Body of pancreas (tissue), 4 donors: ENCODE measurements around the gene CSF1R.
"Not testable (repeated sequence)": the region's sequence is repeated elsewhere in the genome, so short reads cannot be mapped to it uniquely, and the experiment has no call there.

Experiments
- POLR2A ChIP-seq, 3 donors: fragments of 450-650 bp; IDR thresholded peaks; one replicate each; pipeline ENCODE4 v1.6.1; 2016; ENCODE audit warnings: antibody characterized with exemption in 3 of 3, mild to moderate bottlenecking in 2 of 3
- TF ChIP-seq, protein P1 (sequence below), 7 experiments: fragments of 450-650 bp in 4 of 7; fragments of 200-600 bp in 3 of 7; sonication (generic) in 3 of 7; IDR thresholded peaks; one replicate each; pipeline ENCODE4 v1.5.1; 2016 to 2019; ENCODE audit warnings: antibody characterized with exemption in 7 of 7

GRCh38 chr5:150028047-150028446 lies 58.3 kb downstream of the CSF1R start:
- TF ChIP-seq, protein P1, sequence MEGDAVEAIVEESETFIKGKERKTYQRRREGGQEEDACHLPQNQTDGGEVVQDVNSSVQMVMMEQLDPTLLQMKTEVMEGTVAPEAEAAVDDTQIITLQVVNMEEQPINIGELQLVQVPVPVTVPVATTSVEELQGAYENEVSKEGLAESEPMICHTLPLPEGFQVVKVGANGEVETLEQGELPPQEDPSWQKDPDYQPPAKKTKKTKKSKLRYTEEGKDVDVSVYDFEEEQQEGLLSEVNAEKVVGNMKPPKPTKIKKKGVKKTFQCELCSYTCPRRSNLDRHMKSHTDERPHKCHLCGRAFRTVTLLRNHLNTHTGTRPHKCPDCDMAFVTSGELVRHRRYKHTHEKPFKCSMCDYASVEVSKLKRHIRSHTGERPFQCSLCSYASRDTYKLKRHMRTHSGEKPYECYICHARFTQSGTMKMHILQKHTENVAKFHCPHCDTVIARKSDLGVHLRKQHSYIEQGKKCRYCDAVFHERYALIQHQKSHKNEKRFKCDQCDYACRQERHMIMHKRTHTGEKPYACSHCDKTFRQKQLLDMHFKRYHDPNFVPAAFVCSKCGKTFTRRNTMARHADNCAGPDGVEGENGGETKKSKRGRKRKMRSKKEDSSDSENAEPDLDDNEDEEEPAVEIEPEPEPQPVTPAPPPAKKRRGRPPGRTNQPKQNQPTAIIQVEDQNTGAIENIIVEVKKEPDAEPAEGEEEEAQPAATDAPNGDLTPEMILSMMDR (IDR thresholded peaks at IDR 0.05) = not testable (repeated sequence)
- TF ChIP-seq POLR2A (IDR thresholded peaks at IDR 0.05) = not testable (repeated sequence)
